Keratinocyte (primary cell): ENCODE measurements around the gene NRG2. TPM values are rescaled to one million over a fixed set of nuclear protein-coding genes. Genes with fewer than 3 reads are reported as not detected.

ENCODE experiments used
- DNase-seq: peaks from one replicate; pipeline ENCODE4 v3.0.0-alpha.2; 2011; ENCODE audit warnings: low read depth, missing footprints, low spot score
- FAIRE-seq: peaks from 2 replicates; lab custom pipeline; 2011; peaks lifted over from hg19 to GRCh38; lab: Jason Lieb, UNC
- H2AFZ ChIP-seq: 2 replicates; pipeline ENCODE4 v1.6.0; 2012; ENCODE audit warnings: low read length, control low read depth, inconsistent platforms; ENCODE audit not compliant: control insufficient read depth
- H3K27ac ChIP-seq: 2 replicates; pipeline ENCODE4 v1.5.1; 2011; ENCODE audit warnings: low read length; ENCODE audit not compliant: control insufficient read depth, insufficient read depth
- H3K27me3 ChIP-seq: 3 replicates; pipeline ENCODE4 v1.6.0; 2011; ENCODE audit warnings: low read length; ENCODE audit not compliant: control insufficient read depth, insufficient read depth; ENCODE audit errors: extremely low read depth
- H3K36me3 ChIP-seq, 2 experiments: 2 replicates in 1 of 2; 3 replicates in 1 of 2; pipeline ENCODE4 v1.5.1; 2011; ENCODE audit warnings: low read length in 2 of 2, mild to moderate bottlenecking in 1 of 2; ENCODE audit not compliant: control insufficient read depth in 2 of 2, insufficient read depth in 2 of 2; ENCODE audit errors: extremely low read depth in 1 of 2
- H3K4me1 ChIP-seq: 3 replicates; pipeline ENCODE4 v1.5.1; 2011; ENCODE audit warnings: low read length; ENCODE audit not compliant: control insufficient read depth, insufficient read depth; ENCODE audit errors: extremely low read depth
- H3K4me2 ChIP-seq: 3 replicates; pipeline ENCODE4 v1.6.0; 2011; ENCODE audit warnings: low read depth, low read length; ENCODE audit not compliant: control insufficient read depth, insufficient read depth; ENCODE audit errors: extremely low read depth
- H3K4me3 ChIP-seq, 3 experiments: fragments of 200-600 bp in 1 of 3; sonication (generic) in 1 of 3; 2 replicates in 2 of 3; 3 replicates in 1 of 3; pipeline ENCODE4 v1.5.1; 2011 to 2016; ENCODE audit warnings: low read length in 3 of 3, mild to moderate bottlenecking in 3 of 3, control low read depth in 2 of 3, inconsistent platforms in 1 of 3, low read depth in 1 of 3, mixed read lengths in 1 of 3, mixed run types in 1 of 3, moderate library complexity in 1 of 3; ENCODE audit not compliant: control insufficient read depth in 2 of 3, insufficient read depth in 2 of 3; ENCODE audit errors: extremely low read depth in 1 of 3
- H3K79me2 ChIP-seq: 2 replicates; pipeline ENCODE4 v1.6.0; 2012; ENCODE audit warnings: low read length; ENCODE audit not compliant: control insufficient read depth, insufficient read depth
- H3K9ac ChIP-seq: 3 replicates; pipeline ENCODE4 v1.6.0; 2011; ENCODE audit warnings: low read length; ENCODE audit not compliant: control insufficient read depth, insufficient read depth; ENCODE audit errors: extremely low read depth
- H3K9me1 ChIP-seq: 3 replicates; pipeline ENCODE4 v1.6.0; 2011; ENCODE audit warnings: low read length; ENCODE audit not compliant: control insufficient read depth, insufficient read depth; ENCODE audit errors: extremely low read depth
- H3K9me3 ChIP-seq: 2 replicates; pipeline ENCODE4 v1.5.1; 2012; ENCODE audit warnings: low read depth, low read length; ENCODE audit not compliant: control insufficient read depth
- H4K20me1 ChIP-seq: 3 replicates; pipeline ENCODE4 v1.6.0; 2011; ENCODE audit warnings: low read length; ENCODE audit not compliant: control insufficient read depth, insufficient read depth; ENCODE audit errors: extremely low read depth
- CTCF ChIP-seq, 3 experiments: IDR thresholded peaks in 1 of 3; conservative IDR thresholded peaks in 1 of 3; optimal IDR thresholded peaks in 1 of 3; 2 replicates in 2 of 3; 3 replicates in 1 of 3; pipeline versions ENCODE3 to v1.5.1; 2011; ENCODE audit warnings: low read length in 3 of 3, mild to moderate bottlenecking in 3 of 3, moderate library complexity in 2 of 3, control low read depth in 1 of 3, inconsistent platforms in 1 of 3; ENCODE audit not compliant: insufficient read depth in 2 of 3; ENCODE audit errors: extremely low read depth in 1 of 3
- EZH2 ChIP-seq: IDR thresholded peaks from one replicate; pipeline ENCODE4 v1.6.1; 2012; ENCODE audit warnings: inconsistent platforms, mild to moderate bottlenecking, low read length, moderate library complexity
- dilution Hi-C: fragments of 300-500 bp; cut with MboI; formaldehyde crosslinking; loops from one replicate; pipeline ENCODE4 v1.7.0; 2020; ENCODE audit warnings: low sequenced_read_pairs; ENCODE audit not compliant: extremely low pct_ligation_motif_present
- polyA plus RNA-seq, 5 experiments: library from polyadenylated mRNA; depleted of rRNA in 3 of 5; stranded (reverse) in 3 of 5; stranded (forward) in 1 of 5; unstranded in 1 of 5; fragments of >200 nt; gene quantifications; 1 replicate in 1 of 5; 2 replicates in 3 of 5; 3 replicates in 1 of 5; pipeline versions ENCODE4 v1.2.1 to v1.2.3, GENCODE V29; 2011 to 2012; ENCODE audit warnings: missing spikeins in 2 of 5, low read depth in 1 of 5, low replicate concordance in 1 of 5

The NRG2 gene
- polyA plus RNA-seq, 1 donor (not counting 4 experiments of a cell fraction or from before 2014, with no cell fraction given): 0.13 TPM

- no peak overlapping the region for H3K4me3 ChIP-seq
- H3K27me3 ChIP-seq: peaks cover 24% of the 10 kb centered on the region
- no peak overlapping the region for H2AFZ ChIP-seq
- H3K9me3 ChIP-seq: no peaks in the 10 kb centered on the region
- dilution Hi-C loops: no loop called here
- H3K4me2 ChIP-seq: no peak overlapping the region
- no peak for DNase-seq
- no peaks in the 10 kb centered on the region for H3K9me1 ChIP-seq
- H3K79me2 ChIP-seq: no peaks in the 10 kb centered on the region
- peaks cover 3% of the 10 kb centered on the region for H4K20me1 ChIP-seq
- no peak overlapping the region for H3K9ac ChIP-seq
- TF ChIP-seq EZH2: no peak
- TF ChIP-seq CTCF (optimal IDR thresholded peaks at IDR 0.05 in 1 of 3, IDR thresholded peaks at IDR 0.05 in 1 of 3, conservative IDR thresholded peaks at IDR 0.05 in 1 of 3; ENCODE audit: extremely low read depth in 1 of 3, insufficient read depth in 2 of 3, low read length in 3 of 3): no peak
- H3K36me3 ChIP-seq: no peaks in the 10 kb centered on the region
- no peak overlapping the region for H3K27ac ChIP-seq
- FAIRE-seq: no peak
- H3K4me1 ChIP-seq: no peaks in the 10 kb centered on the region
Measured at GRCh38 chr5:139895647-139896046, 147.5 kb downstream of the NRG2 start.

GRCh38 chr5:139895046-139895445, 148.1 kb downstream of the NRG2 start:
- TF ChIP-seq CTCF (optimal IDR thresholded peaks at IDR 0.05 in 1 of 3, IDR thresholded peaks at IDR 0.05 in 1 of 3, conservative IDR thresholded peaks at IDR 0.05 in 1 of 3; ENCODE audit: extremely low read depth in 1 of 3, insufficient read depth in 2 of 3, low read length in 3 of 3): no peak
- no peak for TF ChIP-seq EZH2
- H3K4me2 ChIP-seq: no peak overlapping the region
- DNase-seq (no peak), FAIRE-seq (no peak)
- H3K9me1 ChIP-seq: no peaks in the 10 kb centered on the region
- no peaks in the 10 kb centered on the region for H3K36me3 ChIP-seq
- H2AFZ ChIP-seq: no peak overlapping the region
- H4K20me1 ChIP-seq: peaks cover 3% of the 10 kb centered on the region
- H3K27ac ChIP-seq: no peak overlapping the region
- H3K9ac ChIP-seq: no peak overlapping the region
- H3K4me1 ChIP-seq: no peaks in the 10 kb centered on the region
- dilution Hi-C loops: no loop called here
- H3K27me3 ChIP-seq: peaks cover 22% of the 10 kb centered on the region
- H3K79me2 ChIP-seq: no peaks in the 10 kb centered on the region
- H3K9me3 ChIP-seq: no peaks in the 10 kb centered on the region
- no peak overlapping the region for H3K4me3 ChIP-seq
